ENCODE results near the gene ZSCAN5A.
"Not testable (repeated sequence)": the region's sequence is repeated elsewhere in the genome, so short reads cannot be mapped to it uniquely, and the experiment has no call there.

ZSCAN5A gene

GRCh38 chr19:56252699-56253422 lies 61.8 kb downstream of the ZSCAN5A start:
- peak; percentile 66 for DNase-seq (ENCODE audit: extremely low spot score)
- ChIA-PET CTCF (interaction anchor here (0.7 to 9.3 kb wide), 55 partner anchors 8 to 846 kb away, joined by 3 to 133 read pairs (median 5); partner anchors contain the start of genes EDDM13, GALP and ZSCAN5A), POLR2A (no interaction called here)
- peak; percentile 79 for TF ChIP-seq CTCF (IDR thresholded peaks at IDR 0.05; ENCODE audit: control extremely low read depth, extremely low read depth, low read depth, missing control alignments)

DNA sequence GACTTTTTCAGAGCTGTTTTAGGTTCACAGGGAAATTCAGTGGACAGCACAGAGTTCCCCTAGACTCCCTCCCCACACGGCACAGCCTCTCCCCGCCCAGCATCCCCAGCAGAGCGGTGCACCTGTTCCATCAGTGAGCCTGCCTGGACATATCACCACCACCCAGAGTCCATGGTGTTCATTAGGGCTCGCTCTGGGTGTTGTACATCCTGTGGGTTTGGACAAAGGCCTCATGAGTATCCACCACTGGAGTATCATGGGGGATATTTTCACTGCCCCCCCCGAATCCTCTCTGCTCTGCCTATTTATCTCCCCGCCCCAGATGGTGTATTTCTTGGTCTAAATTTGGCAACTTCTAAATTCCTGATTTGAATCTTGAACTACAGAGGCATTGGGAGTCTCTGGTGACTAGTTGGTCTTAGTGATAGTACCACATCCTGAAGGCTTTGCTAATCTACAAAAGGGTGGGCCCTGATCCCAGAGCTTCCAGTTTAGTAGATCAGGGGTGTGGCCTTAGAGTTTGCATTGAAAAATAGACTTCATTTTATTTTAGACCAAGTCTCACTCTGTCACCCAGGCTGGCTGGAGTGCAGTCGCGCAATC lies 65.8 kb downstream of the ZSCAN5A start:
- POLR2A ChIA-PET; DNase-seq (ENCODE audit: extremely low spot score): not testable (repeated sequence)
- CTCF ChIA-PET: interaction anchor here (1.1 to 9.3 kb wide), 3 partner anchors 85 to 181 kb away, joined by 5 to 133 read pairs (median 63); no protein-coding TSS in a partner anchor

DNA sequence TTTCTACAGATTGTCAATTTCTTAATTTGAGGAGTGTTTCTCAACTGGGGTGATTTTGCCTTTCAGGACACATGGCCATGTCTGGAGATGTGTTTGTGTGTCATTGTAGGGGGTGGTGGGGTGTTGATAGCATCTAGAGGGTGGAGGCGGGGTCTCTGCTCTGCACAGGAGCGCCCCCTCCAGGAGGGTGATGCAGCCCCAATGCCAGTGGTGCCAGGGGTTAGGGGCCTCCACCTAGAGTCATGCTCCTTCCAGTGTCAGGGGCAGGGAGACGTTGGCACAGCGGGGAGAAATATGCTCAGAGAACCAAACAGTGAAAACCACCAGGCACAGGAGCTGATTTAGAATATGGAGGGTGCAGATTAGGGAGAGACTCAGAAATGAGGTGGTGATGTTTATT lies 68.9 kb downstream of the ZSCAN5A start:
- CTCF ChIA-PET: interaction anchor here (1.7 to 1.8 kb wide), 2 partner anchors 88 to 180 kb away, joined by 3 to 6 read pairs; no protein-coding TSS in a partner anchor
- DNase-seq (ENCODE audit: extremely low spot score); POLR2A ChIA-PET: not testable (repeated sequence)

DNA sequence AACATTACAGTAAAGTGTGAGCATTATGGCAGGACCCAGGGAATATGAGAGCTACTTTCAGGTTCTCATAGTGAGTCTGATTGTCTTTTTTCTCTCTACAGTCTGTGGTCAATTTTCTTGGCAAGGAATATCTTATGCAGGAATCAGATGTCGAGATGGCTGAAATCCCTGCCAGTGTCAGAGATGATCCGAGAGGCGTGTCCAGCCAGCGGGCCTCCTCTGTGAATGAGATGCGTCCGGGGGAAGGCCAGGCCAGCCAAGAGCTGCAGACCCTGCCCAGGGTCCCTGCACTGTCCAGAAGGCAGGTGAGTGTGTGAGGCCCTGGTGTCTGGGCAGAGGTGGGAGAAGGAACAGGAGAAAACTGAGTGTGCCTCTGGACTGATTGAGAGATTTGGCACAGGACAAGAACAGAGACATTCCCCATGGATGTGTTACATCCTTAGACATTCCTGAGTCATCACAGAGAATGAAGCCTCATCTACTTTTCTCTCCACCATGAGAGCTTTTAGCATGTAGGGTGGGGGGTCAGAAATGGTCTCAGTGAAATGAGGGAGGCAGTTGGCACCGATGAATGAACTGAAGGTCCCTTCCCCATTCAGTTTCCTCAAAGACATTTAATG lies 69.4 kb downstream of the ZSCAN5A start:
- TF ChIP-seq CTCF (IDR thresholded peaks at IDR 0.05; ENCODE audit: control extremely low read depth, extremely low read depth, low read depth, missing control alignments): no peak
- ChIA-PET POLR2A (no interaction called here), CTCF (interaction anchor here (1.8 kb wide), 1 partner anchor 88 kb away, joined by 6 read pairs; no protein-coding TSS in a partner anchor)
- no peak for DNase-seq (ENCODE audit: extremely low spot score)

GRCh38 chr19:56223481-56223880 lies 91.2 kb downstream of the ZSCAN5A start:
- CTCF ChIA-PET: interaction anchor here (1.3 kb wide), 1 partner anchor 9 kb away, joined by 3 read pairs; no protein-coding TSS in a partner anchor
- no peak for TF ChIP-seq CTCF (IDR thresholded peaks at IDR 0.05; ENCODE audit: control extremely low read depth, extremely low read depth, low read depth, missing control alignments)
- POLR2A ChIA-PET: no interaction called here
- DNase-seq (ENCODE audit: extremely low spot score): no peak

GRCh38 chr19:56222901-56223300 lies 91.7 kb downstream of the ZSCAN5A start:
- TF ChIP-seq CTCF (IDR thresholded peaks at IDR 0.05; ENCODE audit: control extremely low read depth, extremely low read depth, low read depth, missing control alignments): no peak
- ChIA-PET POLR2A (no interaction called here), CTCF (interaction anchor here (1.3 to 2.6 kb wide), 2 partner anchors 9 to 30 kb away, joined by 3 to 9 read pairs; no protein-coding TSS in a partner anchor)
- DNase-seq (ENCODE audit: extremely low spot score): no peak

GRCh38 chr19:56221851-56222250 lies 92.8 kb downstream of the ZSCAN5A start:
- POLR2A ChIA-PET: no interaction called here
- CTCF ChIA-PET: interaction anchor here (1.4 to 2.6 kb wide), 2 partner anchors 8 to 31 kb away, joined by 4 to 9 read pairs; no protein-coding TSS in a partner anchor
- no peak for TF ChIP-seq CTCF (IDR thresholded peaks at IDR 0.05; ENCODE audit: control extremely low read depth, extremely low read depth, low read depth, missing control alignments)
- DNase-seq (ENCODE audit: extremely low spot score): no peak

DNA sequence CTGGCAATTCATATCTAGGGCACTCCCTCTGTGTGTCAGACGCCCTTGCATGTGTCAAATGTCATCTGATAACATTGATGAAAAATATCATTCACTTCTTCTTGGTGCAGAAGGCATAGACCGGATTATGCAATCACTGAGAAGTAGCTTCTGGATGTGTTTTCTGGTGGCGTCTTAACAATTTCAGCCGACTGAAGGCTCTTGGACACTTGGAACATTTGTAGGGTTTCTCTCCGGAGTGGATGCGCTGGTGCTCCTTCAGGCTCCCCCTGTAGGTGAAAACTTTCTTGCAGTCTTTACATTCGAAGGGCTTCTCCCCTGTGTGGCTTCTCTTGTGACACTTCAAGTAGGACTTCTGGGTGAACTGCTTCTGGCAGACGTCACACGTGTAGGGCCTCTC lies 93.2 kb downstream of the ZSCAN5A start:
- CTCF ChIA-PET: interaction anchor here (1.4 to 2.6 kb wide), 2 partner anchors 8 to 32 kb away, joined by 4 to 9 read pairs; no protein-coding TSS in a partner anchor
- POLR2A ChIA-PET; DNase-seq (ENCODE audit: extremely low spot score): not testable (repeated sequence)
